Liver (tissue), 3 donors: ENCODE results near the gene EXOC8.

Source experiments
- EGR1 ChIP-seq, 2 donors: IDR thresholded peaks; 2 replicates each; pipeline ENCODE4 v1.6.1; 2016 to 2018; ENCODE audit warnings: antibody characterized with exemption in 2 of 2, low read depth in 2 of 2
- NR2F2 ChIP-seq: IDR thresholded peaks from 2 replicates; pipeline ENCODE4 v1.6.1; 2016; ENCODE audit warnings: antibody characterized with exemption
- RAD21 ChIP-seq, 2 donors: IDR thresholded peaks; 2 replicates each; pipeline ENCODE4 v1.6.1; 2016; ENCODE audit warnings: antibody characterized with exemption in 2 of 2, mild to moderate bottlenecking in 2 of 2
- TAF1 ChIP-seq: conservative IDR thresholded peaks from 2 replicates; pipeline ENCODE4 v1.6.1; 2016; ENCODE audit warnings: antibody characterized with exemption, mild to moderate bottlenecking
- YY1 ChIP-seq: IDR thresholded peaks from 2 replicates; pipeline ENCODE4 v1.6.1; 2016; ENCODE audit warnings: antibody characterized with exemption, mild to moderate bottlenecking
- TF ChIP-seq, protein P1 (sequence below): fragments of 150-350 bp; IDR thresholded peaks from 2 replicates; pipeline ENCODE4 v1.5.1; 2017; ENCODE audit warnings: improper control_type of control experiment, low read depth, low read length; ENCODE audit not compliant: missing input control
- TF ChIP-seq, protein P2 (sequence below): IDR thresholded peaks from 2 replicates; pipeline ENCODE4 v1.6.1; 2016; ENCODE audit warnings: antibody characterized with exemption
- TF ChIP-seq, protein P3 (sequence below): IDR thresholded peaks from 2 replicates; pipeline ENCODE4 v1.6.1; 2016; ENCODE audit warnings: antibody characterized with exemption
- donor health status: healthy.
- donor health status: healthy.

DNA sequence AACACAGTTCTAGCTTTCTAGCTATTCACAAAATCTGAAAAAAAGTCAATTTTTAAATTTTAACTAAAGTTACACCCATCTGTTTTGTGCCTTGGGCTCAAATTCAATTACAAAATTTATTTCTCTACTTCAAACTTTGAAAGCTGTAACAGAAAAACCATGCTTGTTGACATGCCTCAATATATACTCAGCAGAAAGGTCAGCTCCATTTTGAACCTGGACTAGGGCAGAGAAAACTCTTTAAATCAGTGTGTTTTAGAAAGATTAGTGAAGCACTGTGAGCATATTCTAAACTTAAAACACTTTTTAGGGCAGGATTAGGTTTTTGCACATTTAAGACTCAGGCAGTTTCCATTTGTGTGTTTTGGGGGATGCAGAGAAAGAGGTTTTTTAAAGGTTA, 34.8 kb upstream of the EXOC8 start:
- TF ChIP-seq, protein P1, sequence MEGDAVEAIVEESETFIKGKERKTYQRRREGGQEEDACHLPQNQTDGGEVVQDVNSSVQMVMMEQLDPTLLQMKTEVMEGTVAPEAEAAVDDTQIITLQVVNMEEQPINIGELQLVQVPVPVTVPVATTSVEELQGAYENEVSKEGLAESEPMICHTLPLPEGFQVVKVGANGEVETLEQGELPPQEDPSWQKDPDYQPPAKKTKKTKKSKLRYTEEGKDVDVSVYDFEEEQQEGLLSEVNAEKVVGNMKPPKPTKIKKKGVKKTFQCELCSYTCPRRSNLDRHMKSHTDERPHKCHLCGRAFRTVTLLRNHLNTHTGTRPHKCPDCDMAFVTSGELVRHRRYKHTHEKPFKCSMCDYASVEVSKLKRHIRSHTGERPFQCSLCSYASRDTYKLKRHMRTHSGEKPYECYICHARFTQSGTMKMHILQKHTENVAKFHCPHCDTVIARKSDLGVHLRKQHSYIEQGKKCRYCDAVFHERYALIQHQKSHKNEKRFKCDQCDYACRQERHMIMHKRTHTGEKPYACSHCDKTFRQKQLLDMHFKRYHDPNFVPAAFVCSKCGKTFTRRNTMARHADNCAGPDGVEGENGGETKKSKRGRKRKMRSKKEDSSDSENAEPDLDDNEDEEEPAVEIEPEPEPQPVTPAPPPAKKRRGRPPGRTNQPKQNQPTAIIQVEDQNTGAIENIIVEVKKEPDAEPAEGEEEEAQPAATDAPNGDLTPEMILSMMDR: no peak
- no peak for TF ChIP-seq YY1
- TF ChIP-seq TAF1: no peak
- TF ChIP-seq, protein P2, sequence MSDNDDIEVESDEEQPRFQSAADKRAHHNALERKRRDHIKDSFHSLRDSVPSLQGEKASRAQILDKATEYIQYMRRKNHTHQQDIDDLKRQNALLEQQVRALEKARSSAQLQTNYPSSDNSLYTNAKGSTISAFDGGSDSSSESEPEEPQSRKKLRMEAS: no peak
- TF ChIP-seq RAD21 (IDR thresholded peaks at IDR 0.05): no peak
- TF ChIP-seq EGR1 (IDR thresholded peaks at IDR 0.05; ENCODE audit: low read depth in 2 of 2): no peak
- no peak for TF ChIP-seq NR2F2
- TF ChIP-seq, protein P3, sequence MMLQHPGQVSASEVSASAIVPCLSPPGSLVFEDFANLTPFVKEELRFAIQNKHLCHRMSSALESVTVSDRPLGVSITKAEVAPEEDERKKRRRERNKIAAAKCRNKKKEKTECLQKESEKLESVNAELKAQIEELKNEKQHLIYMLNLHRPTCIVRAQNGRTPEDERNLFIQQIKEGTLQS: no peak
